CD1c-positive myeloid dendritic cell (primary cell): ENCODE data around the gene LRRN4CL.
"Not testable (repeated sequence)": the region's sequence is repeated elsewhere in the genome, so short reads cannot be mapped to it uniquely, and the experiment has no call there.

Experiments
- DNase-seq: peaks from one replicate; pipeline ENCODE4 v3.0.0-alpha.2; 2016; ENCODE audit errors: extremely low spot score

The LRRN4CL gene

GRCh38 chr11:62676698-62677097, 12.6 kb downstream of the LRRN4CL start:
- no peak for DNase-seq

GRCh38 chr11:62675415-62675814, 13.9 kb downstream of the LRRN4CL start:
- not testable (repeated sequence) for DNase-seq

- DNase-seq: no peak
Measured at GRCh38 chr11:62673196-62673525, 16.2 kb downstream of the LRRN4CL start.

- DNase-seq: peak; percentile 89
Measured at GRCh38 chr11:62671608-62672389, 17.5 kb downstream of the LRRN4CL start, which contains the start of the genes LBHD1 and UQCC3. LBHD1 (minus strand) TSS chr11:62672267; CDS start chr11:62670031, 2,236 bp downstream. UQCC3 (plus strand) TSS chr11:62671673; CDS start chr11:62671746, 73 bp downstream.

- DNase-seq: no peak
Measured at GRCh38 chr11:62671236-62671607, 18.1 kb downstream of the LRRN4CL start.

GRCh38 chr11:62669420-62670161, 19.7 kb downstream of the LRRN4CL start:
- DNase-seq: no peak

- DNase-seq: no peak
Measured at GRCh38 chr11:62667460-62667859, 21.9 kb downstream of the LRRN4CL start.

GRCh38 chr11:62666259-62666926, 22.9 kb downstream of the LRRN4CL start:
- DNase-seq: no peak

GRCh38 chr11:62665599-62666258, 23.6 kb downstream of the LRRN4CL start:
- DNase-seq: peak; percentile 61

- DNase-seq: peak; percentile 97
Measured at GRCh38 chr11:62665075-62665598, 24.2 kb downstream of the LRRN4CL start, which contains the start of the genes C11orf98 and CSKMT. C11orf98 (minus strand) TSS chr11:62665210; CDS start chr11:62665169, 41 bp downstream. CSKMT (plus strand) TSS chr11:62665312; CDS start chr11:62665880, 568 bp downstream.

- peak; percentile 49 for DNase-seq
Measured at GRCh38 chr11:62664405-62665074, 24.8 kb downstream of the LRRN4CL start.

GRCh38 chr11:62656796-62657429, 32.4 kb downstream of the LRRN4CL start:
- no peak for DNase-seq

GRCh38 chr11:62654297-62654696, 35.0 kb downstream of the LRRN4CL start:
- DNase-seq: no peak

- DNase-seq: no peak
Measured at GRCh38 chr11:62652161-62653006, 36.9 kb downstream of the LRRN4CL start.

- not testable (repeated sequence) for DNase-seq
Measured at GRCh38 chr11:62650283-62650682, 39.0 kb downstream of the LRRN4CL start.

GRCh38 chr11:62649486-62649885, 39.8 kb downstream of the LRRN4CL start:
- DNase-seq: no peak

- DNase-seq: no peak
Measured at GRCh38 chr11:62648967-62649364, 40.4 kb downstream of the LRRN4CL start.

GRCh38 chr11:62648185-62648966, 41.0 kb downstream of the LRRN4CL start:
- DNase-seq: no peak

GRCh38 chr11:62647609-62648005, 41.7 kb downstream of the LRRN4CL start:
- DNase-seq: no peak
